ENCODE measurements around the gene TMEM171. TPM values are rescaled to one million over a fixed set of nuclear protein-coding genes. Genes with fewer than 3 reads are reported as not detected.

The TMEM171 gene
- total RNA-seq, 4 donors from 2014 or later, result not detected

- no peak for TF ChIP-seq CTCF (IDR thresholded peaks at IDR 0.05; ENCODE audit: low read depth)
These were observed 771 bp upstream of the TMEM171 start for GRCh38 chr5:73119451-73120157.

GRCh38 chr5:73121119-73121463, 716 bp downstream of the TMEM171 start:
- no peak for TF ChIP-seq CTCF (IDR thresholded peaks at IDR 0.05; ENCODE audit: low read depth)

- no peak for TF ChIP-seq CTCF (IDR thresholded peaks at IDR 0.05; ENCODE audit: low read depth)
These were observed 2.8 kb downstream of the TMEM171 start for GRCh38 chr5:73122875-73123810.

- TF ChIP-seq CTCF (IDR thresholded peaks at IDR 0.05; ENCODE audit: low read depth), result no peak
These were observed 4.9 kb downstream of the TMEM171 start for GRCh38 chr5:73125289-73125688.

GRCh38 chr5:73126381-73126780, 6.0 kb downstream of the TMEM171 start:
- TF ChIP-seq CTCF (IDR thresholded peaks at IDR 0.05; ENCODE audit: low read depth), result no peak

GRCh38 chr5:73126957-73127356, 6.6 kb downstream of the TMEM171 start:
- no peak for TF ChIP-seq CTCF (IDR thresholded peaks at IDR 0.05; ENCODE audit: low read depth)

GRCh38 chr5:73129143-73129542, 8.8 kb downstream of the TMEM171 start:
- no peak for TF ChIP-seq CTCF (IDR thresholded peaks at IDR 0.05; ENCODE audit: low read depth)

All from subcutaneous adipose tissue (tissue), 4 donors.